C4-2B (cell line): ENCODE results near the gene MIA.

Experiments used
- CTCF ChIP-seq: fragments of 450-650 bp; conservative IDR thresholded peaks from 2 replicates; pipeline ENCODE4 v1.5.1; 2017; ENCODE audit warnings: mild to moderate bottlenecking
- ZFX ChIP-seq: fragments of 450-650 bp; IDR thresholded peaks from 2 replicates; pipeline ENCODE4 v1.6.1; 2017

- TF ChIP-seq CTCF: no peak
- no peak for TF ChIP-seq ZFX
These were observed 10.2 kb downstream of the MIA start for GRCh38 chr19:40785526-40785925.
